Erythroblast (primary cell): ENCODE data around the gene KLHL1.

Source experiments
- GATA1 ChIP-seq: IDR thresholded peaks from 2 replicates; pipeline ENCODE4 v1.6.1; 2011; ENCODE audit warnings: low read depth, mild to moderate bottlenecking, control low read depth, low read length, moderate library complexity
- POLR2A ChIP-seq: IDR thresholded peaks from 2 replicates; pipeline ENCODE4 v1.6.1; 2011; ENCODE audit warnings: mild to moderate bottlenecking, low read length

- TF ChIP-seq POLR2A (no peak), GATA1 (no peak)
Measured at GRCh38 chr13:69947582-69947981, 160.7 kb downstream of the KLHL1 start.
